Naive thymus-derived CD4-positive, alpha-beta T cell (primary cell): ENCODE data around the gene KSR2. TPM values are rescaled to one million over a fixed set of nuclear protein-coding genes. Genes with fewer than 3 reads are reported as not detected.
A peak's percentile ranks its signal among the peaks of the same experiment; 100 is the strongest.

Source experiments
- ATAC-seq: fragments of 150-1000 bp; cut with Tn5 transposase; 2 replicates; pipeline ENCODE4 v1.10.0; 2021; ENCODE audit warnings: mild to moderate bottlenecking, moderate library complexity
- CTCF ChIA-PET: fragments of 350-600 bp; sonication (Branson Sonifier 250); formaldehyde crosslinking; loops from one replicate; lab custom pipeline; 2021; ENCODE audit warnings: antibody characterized with exemption; lab: Charles Lee
- POLR2A ChIA-PET: fragments of 350-600 bp; sonication (Branson Sonifier 250); formaldehyde crosslinking; loops from one replicate; lab custom pipeline; 2021; ENCODE audit warnings: antibody characterized with exemption, inconsistent platforms; lab: Charles Lee
- DNase-seq, 9 donors: peaks; one replicate each; pipeline versions ENCODE4 v3.0.0 to v3.0.0-alpha.2; 2020 to 2022; ENCODE audit warnings: mixed read lengths in 1 of 9
- H3K27ac ChIP-seq: one replicate; pipeline ENCODE4 v1.7.0; 2013; ENCODE audit warnings: mild to moderate bottlenecking, low read depth, low read length, moderate library complexity
- H3K27me3 ChIP-seq, 2 donors: one replicate each; pipeline ENCODE4 v1.7.0; 2013; ENCODE audit warnings: low read length in 2 of 2, mild to moderate bottlenecking in 2 of 2, moderate library complexity in 2 of 2; ENCODE audit not compliant: control insufficient read depth in 2 of 2, insufficient read depth in 2 of 2
- H3K36me3 ChIP-seq, 3 experiments: 1 replicate in 2 of 3; 2 replicates in 1 of 3; pipeline ENCODE4 v1.7.0; 2013; ENCODE audit warnings: low read length in 3 of 3, mild to moderate bottlenecking in 3 of 3, moderate library complexity in 1 of 3; ENCODE audit not compliant: insufficient read depth in 3 of 3, control insufficient read depth in 2 of 3
- H3K4me1 ChIP-seq, 2 donors: one replicate each; pipeline ENCODE4 v1.7.0; 2013; ENCODE audit warnings: low read length in 2 of 2, mild to moderate bottlenecking in 2 of 2, moderate library complexity in 1 of 2; ENCODE audit not compliant: control insufficient read depth in 2 of 2, insufficient read depth in 2 of 2
- H3K4me3 ChIP-seq: 2 replicates; pipeline ENCODE4 v1.7.0; 2013; ENCODE audit warnings: mild to moderate bottlenecking, low read length
- H3K9me3 ChIP-seq, 3 experiments: 1 replicate in 2 of 3; 2 replicates in 1 of 3; pipeline ENCODE4 v1.7.0; 2013; ENCODE audit warnings: low read length in 3 of 3; ENCODE audit not compliant: control insufficient read depth in 2 of 3
- H3K27ac Mint-ChIP-seq, 9 donors: one replicate each; pipeline ENCODE4 v1.8.0; 2020 to 2022; ENCODE audit warnings: mixed read lengths in 9 of 9, mild to moderate bottlenecking in 8 of 9, moderate library complexity in 5 of 9, inconsistent platforms in 2 of 9
- H3K27me3 Mint-ChIP-seq, 5 donors: one replicate each; pipeline ENCODE4 v1.8.0; 2021 to 2022; ENCODE audit warnings: mixed read lengths in 5 of 5, mild to moderate bottlenecking in 1 of 5
- H3K36me3 Mint-ChIP-seq, 5 donors: one replicate each; pipeline ENCODE4 v1.8.0; 2020 to 2022; ENCODE audit warnings: mixed read lengths in 5 of 5, mild to moderate bottlenecking in 3 of 5, inconsistent platforms in 1 of 5
- H3K4me1 Mint-ChIP-seq, 7 donors: one replicate each; pipeline ENCODE4 v1.8.0; 2020 to 2022; ENCODE audit warnings: mixed read lengths in 7 of 7, mild to moderate bottlenecking in 3 of 7, inconsistent platforms in 1 of 7
- H3K4me3 Mint-ChIP-seq, 10 donors: one replicate each; pipeline ENCODE4 v1.8.0; 2020 to 2022; ENCODE audit warnings: mild to moderate bottlenecking in 10 of 10, mixed read lengths in 10 of 10, moderate library complexity in 6 of 10, inconsistent platforms in 2 of 10
- H3K9me3 Mint-ChIP-seq, 11 donors: one replicate each; pipeline ENCODE4 v1.8.0; 2020 to 2022; ENCODE audit warnings: mixed read lengths in 11 of 11, mild to moderate bottlenecking in 4 of 11, inconsistent platforms in 1 of 11, moderate library complexity in 1 of 11
- intact Hi-C, 2 donors: fragments of 100-400 bp; cut with micrococcal nuclease; formaldehyde crosslinking; loops; one replicate each; pipeline ENCODE4 v1.15.1; 2023
- polyA plus RNA-seq, 2 donors: library from polyadenylated mRNA; unstranded; fragments of 300-500 nt; fragmentation: Illumina TruSeq; gene quantifications; one replicate each; pipeline ENCODE4 v1.2.3, GENCODE V29; 2021
- total RNA-seq, 6 experiments: library from RNA in 5 of 6; stranded (reverse) in 5 of 6; gene quantifications; 1 replicate in 5 of 6; 2 replicates in 1 of 6; pipeline ENCODE4 v1.2.3 and lab custom pipeline; 2021 to 2026

Gene KSR2
- total and polyA plus RNA-seq, 7 experiments from 2014 or later = 0.03 to 0.07 TPM; not detected in 5

DNA sequence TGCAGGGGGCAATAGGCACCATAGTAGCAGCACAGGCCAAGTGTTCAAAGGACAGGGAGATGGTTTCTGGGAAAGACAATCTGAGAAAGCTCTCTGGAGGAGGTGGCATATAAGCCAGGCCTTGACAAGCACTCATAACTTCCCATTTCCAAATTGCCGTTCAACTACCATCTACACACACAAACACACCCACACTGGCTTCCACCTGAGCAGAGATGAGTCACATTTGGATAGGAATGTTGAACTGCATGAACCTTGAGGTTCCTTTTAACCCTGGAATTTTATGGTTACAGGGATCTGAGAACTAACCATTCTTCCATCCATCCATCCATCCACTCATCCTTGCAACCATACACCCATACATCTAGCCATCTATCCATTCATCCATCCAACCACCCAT lies 86.6 kb downstream of the KSR2 start:
- CTCF ChIA-PET = no interaction called here

DNA sequence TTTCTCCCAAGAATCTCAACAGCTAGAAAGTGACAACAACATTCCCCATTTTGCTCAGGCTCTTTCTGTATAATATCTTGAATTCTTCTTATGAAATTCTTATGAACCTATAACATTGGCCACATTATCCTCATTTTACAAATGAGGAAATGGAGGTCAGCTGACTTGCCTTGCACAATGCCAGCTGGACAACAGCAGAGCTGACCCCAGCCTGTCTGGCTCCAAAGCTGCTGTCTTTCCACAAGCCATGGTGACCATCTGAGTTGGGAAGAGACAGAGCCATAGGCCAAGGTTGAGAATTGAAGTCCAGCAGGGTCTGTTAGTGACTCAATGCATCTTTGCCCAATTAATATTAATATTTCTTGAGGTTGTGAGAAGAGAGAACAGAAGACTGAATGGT lies 87.3 kb downstream of the KSR2 start:
- intact Hi-C loops = no loop called here
- H3K27ac Mint-ChIP-seq = no peak overlapping the region
- H3K36me3 Mint-ChIP-seq = peaks cover 0 to 5% (median 3%) of the 10 kb centered on the region in 5 donors
- DNase-seq (no peak), ATAC-seq (no peak)
- H3K4me3 ChIP-seq = no peak overlapping the region
- POLR2A ChIA-PET = no interaction called here
- H3K27me3 ChIP-seq = peaks cover 0 to 3% of the 10 kb centered on the region in 2 donors
- no peak overlapping the region for H3K4me3 Mint-ChIP-seq
- no peaks in the 10 kb centered on the region for H3K9me3 ChIP-seq
- H3K27me3 Mint-ChIP-seq = peaks cover 17 to 37% (median 30%) of the 10 kb centered on the region in 5 donors
- H3K4me1 Mint-ChIP-seq = no peaks in the 10 kb centered on the region
- peaks cover 0 to 7% (median 2%) of the 10 kb centered on the region in 11 donors for H3K9me3 Mint-ChIP-seq
- H3K27ac ChIP-seq = no peak overlapping the region
- no peaks in the 10 kb centered on the region for H3K4me1 ChIP-seq
- CTCF ChIA-PET = no interaction called here
- no peaks in the 10 kb centered on the region for H3K36me3 ChIP-seq

More for the DNA sequence above, 86.6 kb downstream of the KSR2 start:
- no peak for ATAC-seq
- POLR2A ChIA-PET = no interaction called here
- H3K27me3 Mint-ChIP-seq = peaks cover 17 to 37% (median 27%) of the 10 kb centered on the region in 5 donors
- Histone ChIP-seq H3K36me3 (no peaks in the 10 kb centered on the region), H3K27ac (no peak overlapping the region), H3K4me3 (no peak overlapping the region), H3K27me3 (peaks cover 0 to 3% of the 10 kb centered on the region in 2 donors), H3K4me1 (no peaks in the 10 kb centered on the region), H3K9me3 (no peaks in the 10 kb centered on the region)
- H3K27ac Mint-ChIP-seq = no peak overlapping the region
- no peaks in the 10 kb centered on the region for H3K4me1 Mint-ChIP-seq
- intact Hi-C loops = no loop called here
- no peak overlapping the region for H3K4me3 Mint-ChIP-seq
- no peak for DNase-seq
- peaks cover 0 to 7% (median 2%) of the 10 kb centered on the region in 11 donors for H3K9me3 Mint-ChIP-seq
- H3K36me3 Mint-ChIP-seq = peaks cover 0 to 5% (median 3%) of the 10 kb centered on the region in 5 donors

DNA sequence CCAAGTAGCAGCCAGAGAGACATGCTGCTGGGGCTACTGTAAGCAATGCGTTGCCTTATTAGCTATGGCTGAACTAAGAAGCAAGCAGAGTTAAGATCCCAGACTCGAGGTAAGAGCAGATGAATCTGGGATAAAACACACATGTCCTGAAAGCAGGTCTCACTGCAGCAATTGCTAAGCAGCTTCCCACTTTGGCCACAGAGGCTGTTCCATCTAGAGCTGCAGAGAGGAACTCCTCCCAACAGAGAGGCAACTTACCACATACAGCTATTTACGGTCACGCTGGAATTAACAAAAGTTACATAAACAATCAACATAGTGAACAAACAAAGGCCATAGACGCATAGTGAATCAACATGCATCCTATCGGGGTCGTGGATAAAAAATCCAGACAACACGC lies 90.2 kb downstream of the KSR2 start:
- Mint-ChIP-seq H3K4me1 (peaks cover 0 to 6% (median 4%) of the 10 kb centered on the region in 7 donors), H3K27me3 (peaks cover 24 to 49% (median 36%) of the 10 kb centered on the region in 5 donors), H3K4me3 (no peak overlapping the region), H3K27ac (no peak overlapping the region), H3K9me3 (peaks cover 0 to 7% (median 2%) of the 10 kb centered on the region in 11 donors), H3K36me3 (peaks cover 0 to 5% (median 3%) of the 10 kb centered on the region in 5 donors)
- H3K27ac ChIP-seq = no peak overlapping the region
- no peak overlapping the region for H3K4me3 ChIP-seq
- peaks cover 0 to 4% of the 10 kb centered on the region in 2 donors for H3K4me1 ChIP-seq
- ChIA-PET POLR2A (no interaction called here), CTCF (no interaction called here)
- DNase-seq (no peak), ATAC-seq (no peak)
- peaks cover 0 to 3% of the 10 kb centered on the region in 2 donors for H3K27me3 ChIP-seq
- H3K36me3 ChIP-seq = no peaks in the 10 kb centered on the region
- intact Hi-C loops = loop anchor here in 1 of 2 donors (10.0 kb wide), 2 partner anchors 256 to 496 kb away; partner anchors contain the start of genes PEBP1, SUDS3 and TAOK3
- no peaks in the 10 kb centered on the region for H3K9me3 ChIP-seq

DNA sequence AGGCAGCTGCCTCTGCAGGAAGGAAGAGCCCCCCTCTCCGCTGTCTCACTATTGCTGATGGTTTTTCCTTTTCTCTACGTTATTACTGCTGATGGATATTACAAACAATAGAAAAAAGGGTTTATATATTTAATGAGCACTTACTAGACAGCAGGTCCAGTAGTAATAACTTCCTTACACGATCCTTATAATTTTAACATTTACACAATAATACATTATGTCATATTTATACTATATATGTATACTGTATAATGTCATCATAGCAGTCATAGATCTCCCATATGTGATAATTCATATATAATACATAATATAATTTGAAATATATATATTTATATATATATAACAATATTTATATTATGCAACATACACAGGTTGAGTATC lies 92.4 kb downstream of the KSR2 start:
- CTCF ChIA-PET = interaction anchor here (1.3 kb wide), 1 partner anchor 20 kb away, joined by 3 read pairs; no protein-coding TSS in a partner anchor
- Mint-ChIP-seq H3K27ac (no peak overlapping the region), H3K4me1 (peaks cover 0 to 6% (median 4%) of the 10 kb centered on the region in 7 donors), H3K4me3 (no peak overlapping the region), H3K27me3 (peaks cover 17 to 35% (median 26%) of the 10 kb centered on the region in 5 donors), H3K9me3 (no peaks in the 10 kb centered on the region), H3K36me3 (no peaks in the 10 kb centered on the region)
- DNase-seq = no peak
- ATAC-seq = no peak
- POLR2A ChIA-PET = no interaction called here
- peaks cover 0 to 4% of the 10 kb centered on the region in 2 donors for H3K4me1 ChIP-seq
- H3K4me3 ChIP-seq = no peak overlapping the region
- no peaks in the 10 kb centered on the region for H3K9me3 ChIP-seq
- H3K27me3 ChIP-seq = peaks cover 0 to 3% of the 10 kb centered on the region in 2 donors
- H3K36me3 ChIP-seq = no peaks in the 10 kb centered on the region
- no peak overlapping the region for H3K27ac ChIP-seq
- intact Hi-C loops = loop anchor here in 1 of 2 donors (10.0 kb wide), 2 partner anchors 258 to 498 kb away; partner anchors contain the start of genes PEBP1, SUDS3 and TAOK3

DNA sequence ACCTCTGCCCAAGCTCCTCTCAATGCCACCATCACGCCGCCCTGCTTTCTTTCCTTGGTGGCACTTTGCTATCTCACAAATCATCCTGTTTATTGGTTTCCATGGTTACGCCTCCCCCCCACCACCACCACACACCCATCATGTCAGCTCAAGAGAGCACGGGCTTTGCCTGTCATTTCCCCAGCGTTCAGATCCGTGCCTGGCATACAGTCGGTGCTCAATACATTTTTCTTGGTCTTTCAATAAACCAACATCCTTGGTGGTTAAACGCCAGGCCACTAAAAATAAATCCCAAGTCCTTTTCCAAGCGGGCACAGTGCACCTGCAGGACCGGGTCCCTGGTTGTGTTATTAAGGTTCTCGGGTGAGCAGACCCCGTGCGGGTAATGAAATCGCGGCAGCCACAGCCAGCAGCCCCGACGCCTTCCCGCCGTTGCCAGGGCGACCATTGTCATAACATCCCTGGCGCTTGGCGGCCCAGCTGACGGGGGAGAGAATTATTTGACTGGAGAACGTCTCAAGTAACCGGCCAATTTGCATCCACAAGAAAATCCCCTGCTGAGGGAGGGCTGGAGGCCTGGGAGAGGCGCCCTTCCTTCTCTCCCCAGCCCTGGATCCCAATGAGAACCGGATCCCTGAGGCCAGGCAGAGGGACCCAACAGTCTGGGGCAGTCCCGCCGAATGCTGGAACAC lies 92.9 kb downstream of the KSR2 start:
- no peak overlapping the region for H3K27ac ChIP-seq
- no peaks in the 10 kb centered on the region for H3K36me3 ChIP-seq
- peak; percentile 46 for ATAC-seq
- Mint-ChIP-seq H3K27ac (peak overlapping the region in 2 of 9 donors; percentile 5 to 52), H3K9me3 (no peaks in the 10 kb centered on the region), H3K36me3 (no peaks in the 10 kb centered on the region), H3K4me3 (peak overlapping the region in 1 of 10 donors; percentile 31), H3K27me3 (peaks cover 17 to 34% (median 26%) of the 10 kb centered on the region in 5 donors), H3K4me1 (peaks cover 0 to 6% (median 4%) of the 10 kb centered on the region in 7 donors)
- peaks cover 0 to 3% of the 10 kb centered on the region in 2 donors for H3K27me3 ChIP-seq
- no peak overlapping the region for H3K4me3 ChIP-seq
- ChIA-PET POLR2A (no interaction called here), CTCF (no interaction called here)
- DNase-seq = peak in 6 of 9 donors; percentile 9 to 33 (median 20)
- peaks cover 0 to 4% of the 10 kb centered on the region in 2 donors for H3K4me1 ChIP-seq
- no peaks in the 10 kb centered on the region for H3K9me3 ChIP-seq
- intact Hi-C loops = loop anchor here (1.0 to 10.0 kb wide), 5 partner anchors 158 to 499 kb away; partner anchors contain the start of genes PEBP1 (in 1 of the 2), SUDS3 (in 1 of the 2) and TAOK3 (in 1 of the 2)

DNA sequence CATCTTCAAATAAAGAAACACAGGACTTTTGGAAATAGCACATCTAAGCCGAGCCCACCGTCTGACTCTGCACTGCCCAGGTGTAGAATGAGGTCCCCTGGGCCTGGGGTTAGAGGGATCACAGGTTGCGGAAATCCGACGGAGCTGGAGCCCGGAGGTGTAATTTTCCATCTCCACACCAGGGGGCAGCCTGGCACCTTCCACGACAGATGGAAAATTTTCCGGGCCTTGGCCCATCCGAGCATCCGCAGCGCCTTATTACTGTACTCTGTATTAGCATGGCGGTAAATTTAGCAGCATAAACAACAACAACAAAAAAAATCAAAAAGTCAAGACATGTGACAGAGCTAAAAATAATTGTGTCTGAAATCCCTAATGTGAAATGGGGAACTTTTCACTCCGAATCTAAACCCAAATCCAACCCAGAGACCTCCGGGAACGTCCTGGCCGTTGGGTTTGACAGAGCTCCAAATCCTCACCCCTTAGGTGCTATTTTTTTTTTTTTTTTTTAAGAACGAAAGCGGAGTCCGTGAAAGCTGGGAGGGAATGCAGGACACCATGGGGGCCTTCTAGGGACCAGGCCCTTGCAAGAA lies 93.9 kb downstream of the KSR2 start:
- Mint-ChIP-seq H3K27me3 (peaks cover 20 to 34% (median 26%) of the 10 kb centered on the region in 5 donors), H3K36me3 (no peaks in the 10 kb centered on the region), H3K9me3 (no peaks in the 10 kb centered on the region), H3K4me3 (peak overlapping the region in 1 of 10 donors; percentile 30), H3K27ac (peak overlapping the region in 1 of 9 donors; percentile 34), H3K4me1 (peaks cover 0 to 6% (median 4%) of the 10 kb centered on the region in 7 donors)
- peak; percentile 69 for ATAC-seq
- peaks cover 0 to 4% of the 10 kb centered on the region in 2 donors for H3K4me1 ChIP-seq
- DNase-seq = peak; percentile 10 to 70 (median 39)
- CTCF ChIA-PET = interaction anchor here (0.5 to 0.6 kb wide), 2 partner anchors 55 to 537 kb away, joined by 3 to 4 read pairs; no protein-coding TSS in a partner anchor
- POLR2A ChIA-PET = no interaction called here
- intact Hi-C loops = loop anchor here (1.0 to 10.0 kb wide), 5 partner anchors 159 to 500 kb away; partner anchors contain the start of genes PEBP1 (in 1 of the 2), SUDS3 (in 1 of the 2) and TAOK3 (in 1 of the 2)
- H3K27ac ChIP-seq = no peak overlapping the region
- H3K9me3 ChIP-seq = no peaks in the 10 kb centered on the region
- H3K36me3 ChIP-seq = no peaks in the 10 kb centered on the region
- H3K4me3 ChIP-seq = no peak overlapping the region
- peaks cover 0 to 3% of the 10 kb centered on the region in 2 donors for H3K27me3 ChIP-seq
